Measurements from ENCODE around the gene MAN1A1.

MAN1A1 gene

GRCh38 chr6:119280668-119281067 lies 68.9 kb downstream of the MAN1A1 start:
- Histone ChIP-seq H3K27ac (ENCODE audit: extremely low read depth, low read depth, low read length) (no peak overlapping the region), H3K9me3 (ENCODE audit: control insufficient read depth, insufficient read depth, low read depth, low read length) (no peaks in the 10 kb centered on the region), H3K4me1 (ENCODE audit: control insufficient read depth, insufficient read depth, low read length) (no peaks in the 10 kb centered on the region), H3K36me3 (ENCODE audit: control insufficient read depth in 2 of 2, insufficient read depth in 1 of 2, low read length in 2 of 2) (no peaks in the 10 kb centered on the region), H3K4me3 (ENCODE audit: low read depth, low read length) (no peak overlapping the region)
- POLR2A ChIA-PET: no interaction called here
- TF ChIP-seq KLF10 (tag by site-specific recombination; IDR thresholded peaks at IDR 0.05): no peak
- TF ChIP-seq ATF2 (tag by site-specific recombination; IDR thresholded peaks at IDR 0.05; ENCODE audit: low read depth): 0 out of 2 replicates have a peak, but pooled peaks have one; percentile 13
- CTCF ChIA-PET: no interaction called here

GRCh38 chr6:119280080-119280479 lies 69.5 kb downstream of the MAN1A1 start:
- TF ChIP-seq OSR2 (tag by site-specific recombination; IDR thresholded peaks at IDR 0.05) (0 out of 2 replicates have a peak, but pooled peaks have one; percentile 16), ZNF580 (tag by site-specific recombination; IDR thresholded peaks at IDR 0.05) (no peak)
- CTCF ChIA-PET: no interaction called here
- Histone ChIP-seq H3K36me3 (ENCODE audit: control insufficient read depth in 2 of 2, insufficient read depth in 1 of 2, low read length in 2 of 2) (no peaks in the 10 kb centered on the region), H3K27ac (ENCODE audit: extremely low read depth, low read depth, low read length) (no peak overlapping the region), H3K4me1 (ENCODE audit: control insufficient read depth, insufficient read depth, low read length) (no peaks in the 10 kb centered on the region), H3K9me3 (ENCODE audit: control insufficient read depth, insufficient read depth, low read depth, low read length) (no peaks in the 10 kb centered on the region), H3K4me3 (ENCODE audit: low read depth, low read length) (no peak overlapping the region)
- POLR2A ChIA-PET: no interaction called here

- no peaks in the 10 kb centered on the region for H3K36me3 ChIP-seq (ENCODE audit: control insufficient read depth in 2 of 2, insufficient read depth in 1 of 2, low read length in 2 of 2)
- CTCF ChIA-PET: no interaction called here
- H3K4me1 ChIP-seq (ENCODE audit: control insufficient read depth, insufficient read depth, low read length): no peaks in the 10 kb centered on the region
- TF ChIP-seq YY1 (tag by site-specific recombination; IDR thresholded peaks at IDR 0.05) (no peak), ZNF621 (tag by site-specific recombination; IDR thresholded peaks at IDR 0.05) (no peak), MZF1 (tag by site-specific recombination; IDR thresholded peaks at IDR 0.05; ENCODE audit: borderline replicate concordance) (peak; percentile 16; the same call in 1 of the 2 replicates)
- POLR2A ChIA-PET: interaction anchor here (0.6 kb wide), 1 partner anchor 18 kb away, joined by 4 read pairs; no protein-coding TSS in a partner anchor
- no peak overlapping the region for H3K4me3 ChIP-seq (ENCODE audit: low read depth, low read length)
- H3K27ac ChIP-seq (ENCODE audit: extremely low read depth, low read depth, low read length): no peak overlapping the region
- H3K9me3 ChIP-seq (ENCODE audit: control insufficient read depth, insufficient read depth, low read depth, low read length): no peaks in the 10 kb centered on the region
Measured at GRCh38 chr6:119278625-119279024, 70.9 kb downstream of the MAN1A1 start.

GRCh38 chr6:119277052-119277451 lies 72.5 kb downstream of the MAN1A1 start:
- Histone ChIP-seq H3K4me1 (ENCODE audit: control insufficient read depth, insufficient read depth, low read length) (no peaks in the 10 kb centered on the region), H3K27ac (ENCODE audit: extremely low read depth, low read depth, low read length) (no peak overlapping the region), H3K9me3 (ENCODE audit: control insufficient read depth, insufficient read depth, low read depth, low read length) (no peaks in the 10 kb centered on the region), H3K4me3 (ENCODE audit: low read depth, low read length) (no peak overlapping the region), H3K36me3 (ENCODE audit: control insufficient read depth in 2 of 2, insufficient read depth in 1 of 2, low read length in 2 of 2) (no peaks in the 10 kb centered on the region)
- POLR2A ChIA-PET: interaction anchor here (0.6 kb wide), 1 partner anchor 153 kb away, joined by 7 read pairs; no protein-coding TSS in a partner anchor
- CTCF ChIA-PET: no interaction called here
- TF ChIP-seq ZNF404 (tag by site-specific recombination; IDR thresholded peaks at IDR 0.05): no peak
- peak; percentile 56; the same call in 1 of the 2 replicates for TF ChIP-seq PRDM6 (tag by site-specific recombination; IDR thresholded peaks at IDR 0.05)

- POLR2A ChIA-PET: no interaction called here
- Histone ChIP-seq H3K4me1 (ENCODE audit: control insufficient read depth, insufficient read depth, low read length) (no peaks in the 10 kb centered on the region), H3K4me3 (ENCODE audit: low read depth, low read length) (no peak overlapping the region), H3K27ac (ENCODE audit: extremely low read depth, low read depth, low read length) (no peak overlapping the region), H3K9me3 (ENCODE audit: control insufficient read depth, insufficient read depth, low read depth, low read length) (no peaks in the 10 kb centered on the region), H3K36me3 (ENCODE audit: control insufficient read depth in 2 of 2, insufficient read depth in 1 of 2, low read length in 2 of 2) (no peaks in the 10 kb centered on the region)
- CTCF ChIA-PET: no interaction called here
- TF ChIP-seq ZNF114 (tag by site-specific recombination; IDR thresholded peaks at IDR 0.05): no peak
- TF ChIP-seq ZNF560 (tag by site-specific recombination; IDR thresholded peaks at IDR 0.05; ENCODE audit: borderline replicate concordance): no peak
- no peak for TF ChIP-seq ZFP69B (tag by site-specific recombination; IDR thresholded peaks at IDR 0.05)
- TF ChIP-seq ZNF768 (tag by site-specific recombination; IDR thresholded peaks at IDR 0.05): no peak
- no peak for TF ChIP-seq ZBTB11 (tag by site-specific recombination; conservative IDR thresholded peaks at IDR 0.05; ENCODE audit: low read depth)
- no peak for TF ChIP-seq ZNF394 (tag by site-specific recombination; IDR thresholded peaks at IDR 0.05; ENCODE audit: borderline replicate concordance)
- no peak for TF ChIP-seq MZF1 (tag by site-specific recombination; IDR thresholded peaks at IDR 0.05; ENCODE audit: borderline replicate concordance)
- no peak for TF ChIP-seq ZBTB8A (tag by site-specific recombination; IDR thresholded peaks at IDR 0.05)
- no peak for TF ChIP-seq ZNF121 (tag by site-specific recombination; IDR thresholded peaks at IDR 0.05)
- TF ChIP-seq ZNF777 (tag by site-specific recombination; IDR thresholded peaks at IDR 0.05; ENCODE audit: borderline replicate concordance): no peak
Measured at GRCh38 chr6:119276211-119276610, 73.3 kb downstream of the MAN1A1 start.

All from HEK293 (cell line).